Peyer's patch (tissue), 4 donors: ENCODE results near the gene EVC2.

ENCODE experiments used
- CTCF ChIP-seq, 6 experiments: fragments of 450-650 bp in 4 of 6; fragments of 200-600 bp in 2 of 6; sonication (generic) in 1 of 6; IDR thresholded peaks; one replicate each; pipeline ENCODE4 v1.5.1; 2017 to 2019; ENCODE audit warnings: antibody characterized with exemption in 6 of 6, mild to moderate bottlenecking in 3 of 6, moderate library complexity in 1 of 6
- POLR2A ChIP-seq, 2 donors: fragments of 450-650 bp; IDR thresholded peaks; one replicate each; pipeline ENCODE4 v1.5.1; 2017; ENCODE audit warnings: antibody characterized with exemption in 2 of 2, mild to moderate bottlenecking in 2 of 2, moderate library complexity in 2 of 2

- TF ChIP-seq POLR2A (IDR thresholded peaks at IDR 0.05) (no peak), CTCF (IDR thresholded peaks at IDR 0.05) (no peak)
Observed at GRCh38 chr4:5746829-5747737, 38.7 kb upstream of the EVC2 start.
